NCI-H748 (cell line): Measurements from ENCODE around the gene FRMD1.

Source experiments
- DNase-seq: peaks from one replicate; lab custom pipeline; 2025; ENCODE audit not compliant: unreplicated experiment; lab: John Stamatoyannopoulos, UW

FRMD1 gene

DNA sequence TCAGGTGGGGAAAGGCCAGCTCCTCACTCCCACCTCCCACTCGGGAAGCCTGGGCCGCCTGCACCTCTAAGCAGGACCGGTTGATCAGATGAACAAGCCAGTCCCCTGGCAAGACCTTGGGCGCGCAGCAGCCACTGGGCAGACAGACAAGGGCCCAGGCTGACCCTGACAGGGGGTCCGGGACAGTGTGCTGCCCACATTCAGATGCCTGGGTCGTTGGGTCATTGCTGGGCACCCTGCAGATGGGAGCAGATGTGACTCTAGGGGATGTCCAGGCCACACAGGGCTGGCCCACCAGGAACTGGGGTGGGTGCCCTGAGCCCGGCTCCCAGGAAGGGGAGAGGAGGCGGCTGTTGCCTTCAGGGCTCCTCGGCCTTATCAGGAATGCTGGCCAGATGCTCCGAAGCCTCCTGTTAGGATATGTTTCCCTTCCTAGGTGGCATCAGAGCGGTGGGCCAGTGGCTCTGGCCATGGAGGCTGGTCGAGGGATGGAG lies 17.3 kb upstream of the FRMD1 start:
- no peak for DNase-seq

DNA sequence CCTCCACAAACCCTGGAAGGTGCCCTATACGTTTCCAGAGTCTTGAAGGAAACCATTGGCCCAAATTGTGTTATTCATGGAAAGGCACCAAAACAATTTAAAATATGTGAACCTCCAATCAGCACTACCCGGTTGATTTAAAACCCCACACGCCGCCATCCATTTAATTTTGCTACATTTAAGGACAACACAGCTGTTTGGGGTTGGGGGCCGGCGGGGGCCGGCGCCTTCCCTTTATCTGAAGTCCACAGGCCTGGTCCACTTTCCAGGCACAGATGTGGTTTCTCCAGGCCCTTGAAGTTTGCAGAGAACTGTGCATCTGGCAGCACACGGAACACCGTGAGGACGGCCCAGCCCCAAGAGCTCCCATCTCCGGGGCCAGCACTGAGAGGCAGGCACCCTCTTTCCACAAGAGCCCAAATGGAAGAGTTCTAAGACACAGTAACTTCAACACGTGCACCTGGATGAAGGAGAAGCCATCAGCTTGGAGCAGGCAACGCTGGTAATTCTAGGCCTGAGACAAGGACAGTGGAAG lies 16.8 kb upstream of the FRMD1 start:
- DNase-seq, result no peak

DNA sequence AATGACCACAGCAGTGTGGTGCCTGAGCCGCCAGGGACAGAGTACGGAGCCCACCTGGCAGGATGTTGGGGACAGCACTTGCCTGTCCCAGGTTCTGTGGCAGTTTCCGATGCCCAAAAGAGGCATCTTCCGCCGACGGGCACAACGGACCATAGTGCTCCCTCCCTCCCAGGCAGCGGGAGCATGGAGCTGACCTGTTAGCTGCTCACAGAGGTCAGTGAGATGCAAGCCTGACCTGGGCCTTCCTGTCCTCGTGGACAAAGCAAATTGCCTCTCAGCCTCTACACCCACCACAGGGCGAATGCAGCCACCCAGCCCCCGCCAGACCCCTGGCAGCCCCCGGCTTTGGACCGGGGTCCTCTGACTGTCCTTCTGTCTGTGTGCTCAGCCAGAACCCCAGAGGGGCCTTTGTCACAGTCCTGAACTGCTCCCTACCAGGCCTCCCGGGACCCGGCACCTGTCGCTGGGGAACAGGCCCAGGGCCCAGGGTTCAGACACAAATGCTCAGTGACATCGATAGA lies 16.2 kb upstream of the FRMD1 start:
- no peak for DNase-seq

DNA sequence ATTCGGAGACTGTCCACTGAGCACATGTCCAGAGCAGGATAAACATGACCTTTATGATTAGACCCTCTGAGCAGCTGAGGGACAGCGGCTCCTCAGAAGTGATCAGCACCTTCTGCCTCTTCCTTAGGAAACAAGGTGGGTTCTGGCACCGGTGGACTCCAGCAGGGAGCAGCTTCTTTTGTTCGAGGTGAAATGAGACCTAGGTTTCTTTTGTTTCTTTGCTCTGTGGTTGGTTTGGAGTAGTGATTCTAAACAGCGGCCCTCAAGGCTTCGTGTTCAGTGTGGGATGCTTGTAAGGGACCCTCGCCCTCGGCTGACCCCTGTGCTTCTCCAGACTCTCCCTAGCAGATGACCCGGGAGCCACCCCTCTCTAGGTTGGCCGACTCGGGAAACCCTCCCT lies 14.6 kb upstream of the FRMD1 start:
- no peak for DNase-seq

DNA sequence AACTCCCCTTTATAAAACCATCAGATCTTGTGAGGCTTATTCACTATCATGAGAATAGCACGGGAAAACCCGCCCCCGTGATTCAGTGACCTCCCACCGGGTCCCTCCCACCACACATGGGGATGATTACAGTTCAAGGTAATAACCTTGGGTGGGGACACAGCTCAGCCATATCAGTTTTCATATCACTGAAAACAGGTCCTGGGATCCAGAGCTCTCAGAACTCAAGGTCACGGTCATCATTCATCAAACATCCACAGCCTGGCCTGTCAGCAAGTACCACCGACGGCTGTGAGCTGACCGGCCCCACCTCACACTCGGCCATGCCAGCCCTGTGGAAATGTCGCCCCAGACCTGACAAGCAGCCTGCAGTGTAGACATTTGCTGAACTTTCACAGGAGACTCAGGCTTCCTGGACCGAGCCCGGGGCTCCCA lies 14.1 kb upstream of the FRMD1 start:
- peak; percentile 69 for DNase-seq

DNA sequence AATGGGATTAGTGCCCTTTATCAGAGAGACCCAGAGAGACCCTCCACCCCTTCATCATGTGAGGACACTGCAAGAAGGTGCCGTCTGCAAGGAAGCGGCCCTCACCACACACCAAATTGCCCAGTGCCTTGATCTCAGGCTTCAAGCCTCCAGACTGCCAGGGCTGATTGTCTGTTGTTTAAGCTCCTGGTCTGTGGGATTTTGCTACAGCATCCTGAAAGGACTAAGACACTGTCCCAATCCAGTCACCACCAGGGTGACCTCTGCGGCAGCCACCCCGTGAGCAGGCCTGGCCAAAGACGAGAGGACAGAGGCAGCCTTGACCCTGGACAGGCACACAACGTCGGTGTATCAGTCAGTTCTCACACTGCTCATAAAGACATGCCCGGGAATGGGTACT lies 13.5 kb upstream of the FRMD1 start:
- DNase-seq, result no peak

DNA sequence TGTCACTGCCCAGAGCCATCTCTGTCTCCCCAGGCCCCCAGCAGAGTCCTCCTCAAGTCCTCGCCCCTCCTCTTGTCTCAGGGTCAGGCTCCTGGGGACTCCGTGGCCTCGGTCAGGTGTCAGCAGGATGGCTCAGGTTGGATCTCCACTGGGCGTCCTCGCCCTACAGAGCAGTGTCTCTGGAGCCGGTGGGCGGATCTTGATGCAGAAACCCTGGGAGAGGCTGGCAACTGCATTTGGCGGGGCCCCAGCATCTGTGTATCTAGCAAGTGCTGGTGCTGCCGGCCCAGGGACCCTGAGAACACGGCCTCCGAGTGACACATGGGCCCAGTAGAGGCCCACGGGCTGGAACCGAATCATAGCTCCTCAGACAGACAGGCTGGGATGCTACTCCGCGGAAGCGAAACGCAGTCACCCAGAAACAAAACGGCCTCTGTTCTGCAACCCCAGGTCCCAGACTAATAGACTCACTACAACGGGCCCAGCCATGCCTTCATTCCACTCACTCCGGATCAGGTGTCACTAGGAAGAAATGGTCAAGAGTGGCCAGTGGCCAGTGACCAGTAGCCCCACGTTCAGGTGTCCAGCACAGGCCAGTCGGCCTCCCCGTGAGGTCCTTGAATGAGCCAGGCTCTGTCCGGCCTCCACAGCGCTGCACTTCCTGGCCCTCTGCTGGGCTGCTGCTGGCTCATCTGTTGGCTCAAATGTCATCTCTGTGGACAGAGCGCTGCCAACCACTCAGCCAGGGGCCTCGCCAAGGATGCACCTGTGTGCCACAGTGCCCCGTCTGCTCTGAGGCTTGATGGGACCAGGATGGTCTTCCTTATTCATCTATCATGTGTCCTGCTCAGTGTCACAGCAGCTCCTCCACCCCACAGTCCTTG lies 12.6 kb upstream of the FRMD1 start:
- DNase-seq, result peak; percentile 10

DNA sequence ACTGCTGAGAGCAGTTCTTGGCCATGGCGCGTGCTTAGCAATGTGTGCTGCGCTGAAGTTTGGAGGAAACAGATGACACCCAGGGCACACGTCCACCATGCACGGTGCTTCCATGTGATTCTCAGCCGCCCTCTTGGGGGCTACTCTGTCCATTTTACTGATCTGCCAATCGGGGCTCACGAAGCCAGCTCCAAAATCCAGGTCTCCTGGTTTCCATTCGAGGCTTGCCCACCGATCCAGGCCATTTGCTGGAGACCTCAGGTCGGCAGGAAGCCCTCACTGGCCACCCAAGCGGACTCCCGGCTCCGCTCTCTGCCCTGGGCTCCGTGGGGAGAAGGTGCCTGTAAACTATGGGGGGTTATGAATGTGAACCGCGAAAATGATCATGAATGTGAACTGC lies 11.7 kb upstream of the FRMD1 start:
- no peak for DNase-seq

DNA sequence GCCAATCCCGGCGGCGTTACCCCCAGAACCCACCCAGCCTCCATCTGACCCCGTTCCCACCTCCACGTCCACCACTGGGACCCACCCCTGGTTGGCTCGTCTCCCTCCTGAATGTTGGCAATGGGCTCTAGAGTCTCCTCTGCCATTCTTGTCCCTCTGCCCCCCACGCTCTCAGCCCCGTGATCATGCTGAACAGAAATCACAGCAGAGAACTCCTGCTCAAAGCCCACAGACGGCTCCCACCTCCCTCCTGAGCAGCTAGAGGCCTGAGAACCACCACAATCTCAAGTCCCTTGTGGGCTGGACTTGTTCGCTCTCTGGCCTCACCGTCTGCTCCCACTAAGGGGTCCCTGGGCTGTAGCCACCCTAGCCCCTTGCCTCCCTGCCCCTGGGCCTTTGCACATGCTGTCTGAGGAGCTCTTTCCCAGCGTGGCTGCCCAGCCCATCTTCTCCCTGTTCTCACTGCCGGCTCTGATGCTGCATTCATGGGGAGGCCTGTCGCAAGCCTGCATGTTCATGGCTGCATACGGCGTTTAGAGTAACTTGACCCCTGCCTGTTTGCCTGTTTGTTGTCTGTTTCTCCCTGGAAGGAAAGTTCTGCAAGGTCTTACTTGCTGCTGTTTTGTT lies 11.2 kb upstream of the FRMD1 start:
- no peak for DNase-seq

DNA sequence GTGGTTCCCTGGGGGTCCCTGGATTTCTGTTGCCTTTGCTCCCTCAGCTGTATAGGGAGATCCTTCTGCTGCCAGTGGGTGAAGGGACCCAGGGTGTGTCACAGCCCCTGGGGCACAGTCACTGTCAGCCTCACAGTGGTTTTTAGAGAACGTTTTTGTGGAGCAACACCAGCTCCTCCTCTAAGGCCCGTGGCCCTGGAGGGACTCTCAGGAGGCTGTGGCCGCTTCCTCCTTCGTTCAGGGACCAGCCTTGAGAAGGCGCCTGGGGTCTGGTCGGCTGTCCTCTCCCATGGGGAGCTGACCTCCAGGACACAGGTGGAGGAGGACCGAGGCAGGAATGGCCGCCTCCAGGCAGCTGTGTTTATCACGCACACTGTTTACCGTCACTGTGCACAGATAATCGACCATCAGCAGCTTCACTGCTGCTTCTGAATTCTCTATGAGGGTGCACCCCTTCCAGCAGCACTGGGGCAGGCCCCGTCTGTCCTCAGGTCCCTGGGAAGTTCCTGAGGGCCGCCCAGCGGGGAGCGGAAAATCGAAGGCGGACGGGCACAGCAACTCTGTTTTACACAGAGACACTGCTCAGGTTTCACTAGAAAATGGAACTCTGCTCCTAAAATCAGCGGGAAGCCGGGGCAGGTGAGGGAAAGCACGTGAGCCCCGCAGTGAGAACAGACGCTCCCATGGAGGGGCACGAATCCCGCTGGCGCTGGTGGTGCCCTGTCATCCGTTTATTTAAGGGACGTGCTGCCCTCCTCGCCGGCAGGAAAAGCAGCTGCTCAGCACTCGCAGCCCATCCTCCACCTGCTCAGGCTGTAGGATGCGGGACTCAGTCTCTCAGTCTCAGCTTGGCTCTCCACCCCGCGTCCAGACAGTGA lies 10.4 kb upstream of the FRMD1 start:
- peak; percentile 94 for DNase-seq

DNA sequence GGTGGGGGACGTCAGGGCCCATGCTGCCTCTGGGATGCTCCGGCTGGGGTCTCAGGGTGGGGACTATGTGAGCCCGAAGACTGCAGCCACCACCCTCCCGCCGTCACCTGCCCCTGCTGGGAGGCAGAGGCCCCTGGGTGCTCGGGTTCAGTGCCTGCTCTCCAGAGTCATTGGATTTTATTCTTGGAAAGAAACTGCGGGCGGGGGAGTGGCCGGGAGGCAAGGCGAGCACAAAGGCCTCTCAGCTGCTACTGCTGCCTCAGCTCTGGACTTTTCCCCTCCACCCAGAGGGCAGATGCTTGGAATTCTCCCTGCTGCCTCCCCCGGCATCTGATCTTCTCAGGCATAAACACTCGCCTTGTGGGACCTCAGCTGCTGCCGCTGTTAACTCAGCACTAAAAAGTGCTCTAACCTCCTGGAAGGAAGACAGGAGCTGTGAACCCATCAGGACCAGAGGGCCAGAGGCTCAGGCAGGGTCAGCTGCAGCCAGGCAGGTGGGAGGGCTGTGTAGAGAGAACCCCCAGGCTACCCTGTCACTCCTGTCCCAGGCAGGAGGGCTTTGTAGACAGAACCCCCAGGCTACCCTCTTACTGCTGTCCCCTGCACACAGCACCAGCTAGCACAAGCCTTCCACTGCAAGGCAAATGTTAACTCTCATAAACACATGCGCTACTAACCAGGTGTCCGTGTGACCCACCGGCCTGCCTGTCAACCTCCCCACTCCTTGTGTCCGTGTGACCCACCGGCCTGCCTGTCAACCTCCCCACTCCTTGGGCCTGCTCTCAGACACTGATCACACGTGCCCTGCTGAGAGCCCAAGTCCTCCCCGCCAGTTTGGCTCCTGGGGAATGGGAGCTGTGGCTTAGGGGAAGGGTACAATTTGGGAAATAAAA lies 9.4 kb upstream of the FRMD1 start:
- DNase-seq, result peak; percentile 19

DNA sequence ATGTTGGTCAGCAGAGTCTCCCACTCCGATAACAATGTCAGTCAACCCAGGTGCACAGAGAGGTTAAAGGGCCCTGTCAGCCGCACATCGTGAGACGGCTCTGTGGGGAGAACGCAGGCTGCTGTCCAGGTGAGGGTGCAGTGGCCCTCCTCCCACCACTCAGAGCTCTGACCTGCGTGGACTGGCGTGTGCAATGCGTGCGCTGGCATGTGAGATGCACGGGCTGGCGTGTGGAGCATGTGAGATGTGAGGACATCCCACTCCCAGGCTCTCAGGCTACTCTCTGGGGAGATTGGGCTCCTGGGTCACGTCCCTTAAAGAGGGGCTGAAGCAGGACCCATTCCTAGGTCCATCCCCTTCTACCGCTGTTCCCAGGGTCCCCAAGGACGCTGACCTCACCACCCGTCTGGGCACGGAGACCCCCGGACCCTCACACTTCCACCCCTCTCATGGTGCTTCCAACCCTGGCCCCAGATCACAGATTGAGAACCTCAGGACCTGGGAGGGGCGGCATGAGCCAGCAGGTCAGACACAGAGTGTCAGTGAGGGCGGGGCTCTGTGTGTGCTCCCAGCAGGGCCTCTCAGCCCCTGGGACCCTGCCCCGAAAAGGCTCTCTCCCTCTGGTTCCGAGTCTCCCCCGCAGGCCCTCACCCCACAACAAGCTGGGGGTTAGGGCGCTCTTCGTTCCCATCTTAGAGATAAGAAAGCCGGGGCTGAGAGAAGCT lies 8.6 kb upstream of the FRMD1 start:
- DNase-seq, result no peak

DNA sequence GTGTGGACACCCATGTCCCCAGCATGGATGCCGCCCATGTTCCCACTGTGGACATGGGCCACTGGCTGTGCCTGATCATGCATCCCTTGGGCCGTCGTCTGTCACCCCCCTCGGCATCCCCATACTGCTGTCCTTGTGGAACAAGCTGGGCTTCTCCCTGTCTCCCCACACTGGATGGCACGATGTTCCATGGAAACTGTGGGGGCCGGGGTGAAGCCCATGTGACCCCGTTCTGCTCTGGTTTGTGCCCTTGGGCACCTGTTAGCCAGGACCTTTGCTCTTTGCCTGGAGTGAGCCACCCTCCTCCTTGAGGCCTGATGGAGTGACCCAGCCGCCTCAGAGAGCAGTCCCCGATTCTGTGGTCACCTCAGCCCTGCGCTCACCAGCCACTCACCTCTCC lies 7.6 kb upstream of the FRMD1 start:
- DNase-seq, result no peak

DNA sequence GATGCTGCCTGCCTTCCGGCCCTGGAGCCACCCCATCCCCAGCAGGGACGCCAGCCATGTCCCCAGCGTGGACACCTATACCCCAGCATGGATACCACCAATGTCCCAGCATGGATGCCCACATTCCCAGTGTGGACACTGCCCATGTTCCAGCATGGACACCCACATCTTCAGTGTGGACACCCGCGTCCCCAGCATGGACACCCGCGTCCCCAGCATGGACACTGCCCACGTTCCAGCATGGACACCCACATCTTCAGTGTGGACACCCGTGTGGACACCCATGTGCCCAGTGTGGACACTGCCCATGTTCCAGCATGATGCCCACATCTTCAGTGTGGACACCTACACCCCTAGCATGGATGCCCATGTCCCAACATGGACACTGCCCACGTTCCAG lies 7.1 kb upstream of the FRMD1 start:
- no peak for DNase-seq

DNA sequence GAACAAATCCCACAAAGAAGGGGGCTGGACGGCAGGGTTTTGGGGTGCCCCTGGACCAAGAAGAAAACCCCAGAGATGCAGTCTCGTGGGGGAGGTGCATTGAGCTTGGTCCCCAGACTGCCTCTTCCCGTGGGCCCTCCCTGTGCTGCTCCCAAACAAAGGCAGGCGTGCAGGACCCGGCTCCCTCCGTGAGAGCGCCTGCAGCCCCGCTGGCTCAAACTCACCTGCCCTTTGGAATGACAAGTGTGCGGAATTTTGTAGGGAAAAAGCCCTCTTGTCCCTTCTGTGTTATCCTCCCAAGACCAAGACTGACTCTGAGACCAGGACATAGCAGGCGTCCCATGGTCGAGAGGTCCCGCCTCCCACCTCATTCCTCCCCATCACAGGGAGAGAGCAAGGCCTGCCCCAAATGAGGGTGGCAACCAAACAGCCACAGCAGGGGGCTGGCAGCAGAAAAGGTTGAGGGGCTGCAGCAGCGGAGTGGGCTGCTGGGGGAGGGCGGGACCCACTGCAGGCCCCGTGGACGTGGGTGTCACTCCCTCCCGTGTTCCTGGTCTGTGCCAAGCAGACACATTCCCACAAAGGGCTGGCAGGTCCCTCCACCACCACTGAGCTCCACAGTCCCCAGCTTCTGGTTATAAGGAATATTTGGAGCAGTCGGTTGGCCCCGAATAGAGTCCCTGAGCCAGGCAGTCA lies 5.6 kb upstream of the FRMD1 start:
- DNase-seq, result no peak

DNA sequence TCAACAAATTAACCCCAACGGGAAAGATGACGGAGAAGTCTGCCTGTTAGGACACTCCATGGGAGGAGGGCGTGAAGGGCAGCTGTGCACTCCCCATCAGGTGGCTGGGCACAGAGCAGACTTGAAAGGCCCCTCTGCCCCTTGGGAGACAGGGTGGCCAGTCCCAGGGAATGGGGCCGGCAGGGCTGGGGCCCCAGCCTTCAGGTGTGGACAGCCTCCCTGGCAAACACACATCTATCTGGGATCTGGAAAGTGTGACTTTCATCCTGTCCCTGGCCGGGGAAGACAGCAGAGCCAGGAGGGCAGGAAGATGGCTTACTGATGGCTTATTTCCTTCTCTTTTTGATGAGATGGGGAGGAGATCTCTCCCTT lies 4.5 kb upstream of the FRMD1 start:
- peak; percentile 61 for DNase-seq

DNA sequence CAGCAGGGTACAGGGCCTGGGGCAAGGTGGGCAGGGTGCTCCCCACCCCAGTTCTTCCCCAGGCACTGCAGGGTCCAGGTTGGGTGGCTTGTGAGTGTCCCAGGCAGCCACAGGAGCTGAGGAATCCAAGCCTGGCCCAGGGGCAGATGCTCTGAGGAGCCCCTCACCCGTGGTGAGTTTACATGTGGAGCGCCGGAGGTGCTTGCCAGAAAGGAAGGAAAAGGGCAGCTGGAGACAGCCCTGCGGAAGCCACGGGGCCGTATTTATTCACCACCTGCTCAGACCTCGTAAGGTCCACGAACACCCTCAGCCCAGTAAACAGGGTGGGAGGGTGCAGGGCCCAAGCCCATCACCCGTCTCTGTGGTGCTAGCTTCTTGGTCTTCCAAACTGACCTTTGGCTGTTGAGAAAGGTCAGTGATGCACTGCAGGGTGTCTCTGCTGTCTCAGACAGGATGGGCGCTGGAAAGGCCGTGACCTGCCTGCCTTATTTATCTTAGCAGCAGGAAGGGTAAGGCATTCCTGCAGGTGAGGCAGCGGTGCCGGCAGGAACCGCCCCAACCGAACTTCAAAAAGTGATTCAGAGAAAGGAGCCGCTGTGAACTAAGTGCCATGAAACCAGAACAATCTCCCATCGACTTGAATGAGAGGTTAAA lies 4.0 kb upstream of the FRMD1 start:
- DNase-seq, result peak; percentile 32

DNA sequence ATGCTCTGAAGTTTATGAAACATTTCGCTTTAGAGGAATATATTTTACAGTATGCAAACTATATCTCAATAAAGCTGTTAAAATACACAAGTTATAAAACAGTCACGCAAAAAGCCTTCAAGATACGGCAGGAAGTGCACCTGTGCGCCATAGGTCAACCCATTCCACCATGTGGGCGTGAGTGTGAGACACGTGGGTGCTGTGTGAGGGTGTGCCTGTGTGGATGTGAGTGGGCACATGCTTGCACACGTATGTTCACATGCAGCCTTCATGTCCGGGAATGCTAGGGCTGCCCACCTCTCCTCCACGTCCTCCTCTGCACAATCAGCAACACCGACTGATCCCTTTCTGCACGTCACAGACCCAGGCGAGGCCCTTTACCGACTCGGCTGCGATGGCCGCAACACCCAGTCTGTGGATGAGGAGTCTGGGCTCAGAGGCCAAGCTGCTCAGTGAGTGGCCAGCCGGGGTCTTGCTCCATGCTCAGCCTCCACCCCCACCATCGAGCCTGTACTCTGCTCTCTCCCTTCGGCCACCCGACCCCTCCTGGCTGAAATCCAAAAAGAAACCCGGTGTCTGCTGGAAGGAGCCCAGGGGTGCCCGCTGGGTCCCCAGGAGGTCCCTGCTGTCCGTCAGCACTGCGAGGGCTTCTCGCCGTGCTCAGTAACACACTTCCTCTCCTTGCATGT lies 3.0 kb upstream of the FRMD1 start:
- no peak for DNase-seq
